ENCODE measurements around the gene TSHZ2.

- TF ChIP-seq CTCF (conservative IDR thresholded peaks at IDR 0.05 in 1 of 2, IDR thresholded peaks at IDR 0.05 in 1 of 2; ENCODE audit: extremely low read depth in 1 of 2, insufficient read depth in 1 of 2, low read depth in 1 of 2, low read length in 2 of 2) (no peak), EZH2 (IDR thresholded peaks at IDR 0.05; ENCODE audit: borderline replicate concordance, low read length) (no peak)
These were observed 482.6 kb downstream of the TSHZ2 start for GRCh38 chr20:53454675-53455276.
